ELR (cell line): ENCODE results near the gene SMYD3.
"Not testable (repeated sequence)": the region's sequence is repeated elsewhere in the genome, so short reads cannot be mapped to it uniquely, and the experiment has no call there.

Source experiments
- DNase-seq: peaks from one replicate; pipeline ENCODE4 v3.0.0-alpha.2; 2015; ENCODE audit warnings: low read depth

SMYD3 gene

GRCh38 chr1:245952383-245953026, 554.6 kb downstream of the SMYD3 start:
- no peak for DNase-seq

- no peak for DNase-seq
Measured at GRCh38 chr1:245948786-245949185, 558.3 kb downstream of the SMYD3 start.

GRCh38 chr1:245946905-245947304, 560.2 kb downstream of the SMYD3 start:
- DNase-seq = no peak

GRCh38 chr1:245945136-245945535, 561.9 kb downstream of the SMYD3 start:
- DNase-seq = not testable (repeated sequence)

GRCh38 chr1:245942856-245943255, 564.2 kb downstream of the SMYD3 start:
- DNase-seq = no peak

- not testable (repeated sequence) for DNase-seq
Measured at GRCh38 chr1:245941771-245942170, 565.3 kb downstream of the SMYD3 start.

- no peak for DNase-seq
Measured at GRCh38 chr1:245939756-245940345, 567.2 kb downstream of the SMYD3 start.

- no peak for DNase-seq
Measured at GRCh38 chr1:245938046-245938435, 569.0 kb downstream of the SMYD3 start.

- no peak for DNase-seq
Measured at GRCh38 chr1:245937316-245938045, 569.6 kb downstream of the SMYD3 start.

- DNase-seq = no peak
Measured at GRCh38 chr1:245934409-245934808, 572.7 kb downstream of the SMYD3 start.

- DNase-seq = no peak
Measured at GRCh38 chr1:245933431-245934045, 573.5 kb downstream of the SMYD3 start.

- no peak for DNase-seq
Measured at GRCh38 chr1:245932302-245932972, 574.6 kb downstream of the SMYD3 start.

GRCh38 chr1:245931450-245931849, 575.6 kb downstream of the SMYD3 start:
- no peak for DNase-seq

- DNase-seq = no peak
Measured at GRCh38 chr1:245929224-245929623, 577.9 kb downstream of the SMYD3 start.

- DNase-seq = no peak
Measured at GRCh38 chr1:245926888-245927287, 580.2 kb downstream of the SMYD3 start.

GRCh38 chr1:245923215-245923614, 583.9 kb downstream of the SMYD3 start:
- DNase-seq = no peak

GRCh38 chr1:245921417-245921816, 585.7 kb downstream of the SMYD3 start:
- no peak for DNase-seq

- DNase-seq = no peak
Measured at GRCh38 chr1:245917403-245917802, 589.7 kb downstream of the SMYD3 start.

- no peak for DNase-seq
Measured at GRCh38 chr1:245915841-245916240, 591.2 kb downstream of the SMYD3 start.

GRCh38 chr1:245915406-245915805, 591.7 kb downstream of the SMYD3 start:
- no peak for DNase-seq

- DNase-seq = no peak
Measured at GRCh38 chr1:245908543-245908942, 598.5 kb downstream of the SMYD3 start.

GRCh38 chr1:245906207-245906606, 600.9 kb downstream of the SMYD3 start:
- DNase-seq = no peak
